Measurements from ENCODE around the gene KRT72. TPM values are rescaled to one million over a fixed set of nuclear protein-coding genes. Genes with fewer than 3 reads are reported as not detected.

Gene KRT72
- polyA plus RNA-seq, 4 donors = 3.2 to 24.6 (median 9.8) TPM; not detected in 1

GRCh38 chr12:52627395-52628110 is 26.3 kb upstream of the KRT72 start:
- H3K27ac ChIP-seq (ENCODE audit: low read depth in 1 of 3, low read length in 2 of 3) = no peak overlapping the region
- no peaks in the 10 kb centered on the region for H3K36me3 ChIP-seq (ENCODE audit: control insufficient read depth in 3 of 3, insufficient read depth in 2 of 3, low read depth in 1 of 3, low read length in 3 of 3)
- H3K4me3 ChIP-seq (ENCODE audit: low read depth in 1 of 3, low read length in 3 of 3) = no peak overlapping the region
- no peaks in the 10 kb centered on the region for H3K27me3 ChIP-seq (ENCODE audit: control insufficient read depth in 3 of 3, insufficient read depth in 3 of 3, low read length in 3 of 3)
- peaks cover 0 to 14% (median 2%) of the 10 kb centered on the region in 3 donors for H3K4me1 ChIP-seq (ENCODE audit: control insufficient read depth in 3 of 3, insufficient read depth in 2 of 3, low read depth in 1 of 3, low read length in 2 of 3)
- H3K9me3 ChIP-seq (ENCODE audit: control insufficient read depth in 2 of 2, insufficient read depth in 1 of 2, low read depth in 1 of 2, low read length in 1 of 2) = no peaks in the 10 kb centered on the region
- peak; percentile 19 to 33 for DNase-seq
- no peak for FAIRE-seq
- WGBS, 3 donors = 27 to 52% (median 33%) methylated on average over 2 of the region's 2 CpGs

- Histone ChIP-seq H3K9me3 (ENCODE audit: control insufficient read depth in 2 of 2, insufficient read depth in 1 of 2, low read depth in 1 of 2, low read length in 1 of 2) (no peaks in the 10 kb centered on the region), H3K4me3 (ENCODE audit: low read depth in 1 of 3, low read length in 3 of 3) (no peak overlapping the region), H3K36me3 (ENCODE audit: control insufficient read depth in 3 of 3, insufficient read depth in 2 of 3, low read depth in 1 of 3, low read length in 3 of 3) (no peaks in the 10 kb centered on the region), H3K4me1 (ENCODE audit: control insufficient read depth in 3 of 3, insufficient read depth in 2 of 3, low read depth in 1 of 3, low read length in 2 of 3) (no peaks in the 10 kb centered on the region), H3K27ac (ENCODE audit: low read depth in 1 of 3, low read length in 2 of 3) (no peak overlapping the region), H3K27me3 (ENCODE audit: control insufficient read depth in 3 of 3, insufficient read depth in 3 of 3, low read length in 3 of 3) (peaks cover 0 to 5% (median 0%) of the 10 kb centered on the region in 3 donors)
- 71 to 93% (median 89%) methylated on average over 5 of the region's 5 CpGs for WGBS, 3 donors
- no peak for FAIRE-seq
- DNase-seq = no peak
These were observed 21.1 kb upstream of the KRT72 start for GRCh38 chr12:52622349-52622748.

DNA sequence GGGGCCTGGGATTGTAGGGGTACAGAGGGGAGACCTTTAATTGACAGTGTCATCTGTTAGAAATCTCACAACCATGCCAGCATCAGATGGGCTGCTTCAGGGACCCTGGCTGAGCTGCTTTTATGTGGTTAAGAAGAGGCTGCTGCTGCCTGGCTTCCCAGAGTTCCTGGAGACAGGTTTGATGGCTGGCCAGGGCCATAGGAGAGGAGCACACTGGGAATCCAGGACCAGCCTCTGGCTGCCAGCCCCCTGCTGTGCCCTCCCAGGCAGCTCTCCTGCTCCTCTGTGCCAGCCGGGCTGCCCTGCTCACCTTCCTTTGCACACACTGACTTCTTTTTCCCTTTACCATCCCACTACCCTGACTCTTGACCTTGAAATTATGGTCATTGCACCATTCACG is 17.6 kb upstream of the KRT72 start:
- no peaks in the 10 kb centered on the region for H3K36me3 ChIP-seq (ENCODE audit: control insufficient read depth in 3 of 3, insufficient read depth in 2 of 3, low read depth in 1 of 3, low read length in 3 of 3)
- FAIRE-seq (no peak), DNase-seq (no peak)
- H3K9me3 ChIP-seq (ENCODE audit: control insufficient read depth in 2 of 2, insufficient read depth in 1 of 2, low read depth in 1 of 2, low read length in 1 of 2) = no peaks in the 10 kb centered on the region
- H3K27ac ChIP-seq (ENCODE audit: low read depth in 1 of 3, low read length in 2 of 3) = no peak overlapping the region
- H3K4me3 ChIP-seq (ENCODE audit: low read depth in 1 of 3, low read length in 3 of 3) = no peak overlapping the region
- WGBS, 3 donors = 76 to 83% (median 78%) methylated on average over 2 of the region's 2 CpGs
- peaks cover 0 to 3% (median 0%) of the 10 kb centered on the region in 3 donors for H3K4me1 ChIP-seq (ENCODE audit: control insufficient read depth in 3 of 3, insufficient read depth in 2 of 3, low read depth in 1 of 3, low read length in 2 of 3)
- H3K27me3 ChIP-seq (ENCODE audit: control insufficient read depth in 3 of 3, insufficient read depth in 3 of 3, low read length in 3 of 3) = peaks cover 0 to 10% (median 0%) of the 10 kb centered on the region in 3 donors

DNA sequence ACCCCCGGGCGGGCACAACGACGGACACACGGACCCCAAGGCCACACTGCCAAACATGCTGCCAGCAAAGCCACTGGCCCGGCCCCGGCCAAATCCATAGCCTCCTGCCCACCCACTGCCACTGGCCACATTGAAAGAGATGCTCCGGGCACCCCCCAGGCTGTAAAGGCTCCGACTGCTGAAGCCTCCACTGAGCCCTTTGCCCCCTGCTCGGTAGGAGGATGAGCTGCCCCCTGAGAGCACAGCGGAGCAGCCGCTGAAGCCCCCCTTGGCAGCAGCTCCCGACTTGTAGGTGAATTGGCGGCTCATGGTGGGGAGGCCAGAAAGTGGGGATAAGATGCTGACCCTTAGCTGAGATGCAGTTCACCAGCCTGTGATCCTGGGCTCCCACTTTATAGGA is 17.0 kb upstream of the KRT72 start, which contains the start of gene KRT73:
Gene KRT73 (minus strand): TSS at position 344 of the 400 bp plus-strand sequence. CDS start 35 bp downstream, at position 309.
- Histone ChIP-seq H3K4me3 (ENCODE audit: low read depth in 1 of 3, low read length in 3 of 3) (no peak within 1 kb of the TSS), H3K27ac (ENCODE audit: low read depth in 1 of 3, low read length in 2 of 3) (no peak within 1 kb of the TSS), H3K36me3 (ENCODE audit: control insufficient read depth in 3 of 3, insufficient read depth in 2 of 3, low read depth in 1 of 3, low read length in 3 of 3) (no peaks in the 10 kb centered on the region), H3K9me3 (ENCODE audit: control insufficient read depth in 2 of 2, insufficient read depth in 1 of 2, low read depth in 1 of 2, low read length in 1 of 2) (no peaks in the 10 kb centered on the region), H3K4me1 (ENCODE audit: control insufficient read depth in 3 of 3, insufficient read depth in 2 of 3, low read depth in 1 of 3, low read length in 2 of 3) (peaks cover 0 to 3% (median 0%) of the 10 kb centered on the region in 3 donors), H3K27me3 (ENCODE audit: control insufficient read depth in 3 of 3, insufficient read depth in 3 of 3, low read length in 3 of 3) (peaks cover 0 to 13% (median 0%) of the 10 kb centered on the region in 3 donors)
- DNase-seq (no peak), FAIRE-seq (no peak)
- WGBS, 3 donors = 86 to 92% (median 89%) methylated on average over 14 of the region's 14 CpGs

GRCh38 chr12:52617403-52617785 is 16.1 kb upstream of the KRT72 start:
- Histone ChIP-seq H3K9me3 (ENCODE audit: control insufficient read depth in 2 of 2, insufficient read depth in 1 of 2, low read depth in 1 of 2, low read length in 1 of 2) (no peaks in the 10 kb centered on the region), H3K27ac (ENCODE audit: low read depth in 1 of 3, low read length in 2 of 3) (no peak overlapping the region), H3K36me3 (ENCODE audit: control insufficient read depth in 3 of 3, insufficient read depth in 2 of 3, low read depth in 1 of 3, low read length in 3 of 3) (no peaks in the 10 kb centered on the region), H3K4me3 (ENCODE audit: low read depth in 1 of 3, low read length in 3 of 3) (no peak overlapping the region), H3K27me3 (ENCODE audit: control insufficient read depth in 3 of 3, insufficient read depth in 3 of 3, low read length in 3 of 3) (peaks cover 0 to 13% (median 0%) of the 10 kb centered on the region in 3 donors), H3K4me1 (ENCODE audit: control insufficient read depth in 3 of 3, insufficient read depth in 2 of 3, low read depth in 1 of 3, low read length in 2 of 3) (peaks cover 0 to 3% (median 0%) of the 10 kb centered on the region in 3 donors)
- DNase-seq (no peak), FAIRE-seq (no peak)
- 80 to 91% (median 87%) methylated on average over 7 of the region's 7 CpGs for WGBS, 3 donors

- 59 to 78% (median 70%) methylated on average over 10 of the region's 10 CpGs for whole genome bisulfite sequencing, 3 donors
- FAIRE-seq = no peak
- Histone ChIP-seq H3K4me3 (ENCODE audit: low read depth in 1 of 3, low read length in 3 of 3) (no peak overlapping the region), H3K36me3 (ENCODE audit: control insufficient read depth in 3 of 3, insufficient read depth in 2 of 3, low read depth in 1 of 3, low read length in 3 of 3) (no peaks in the 10 kb centered on the region), H3K27me3 (ENCODE audit: control insufficient read depth in 3 of 3, insufficient read depth in 3 of 3, low read length in 3 of 3) (peaks cover 0 to 13% (median 0%) of the 10 kb centered on the region in 3 donors), H3K4me1 (ENCODE audit: control insufficient read depth in 3 of 3, insufficient read depth in 2 of 3, low read depth in 1 of 3, low read length in 2 of 3) (peaks cover 0 to 3% (median 0%) of the 10 kb centered on the region in 3 donors), H3K27ac (ENCODE audit: low read depth in 1 of 3, low read length in 2 of 3) (no peak overlapping the region), H3K9me3 (ENCODE audit: control insufficient read depth in 2 of 2, insufficient read depth in 1 of 2, low read depth in 1 of 2, low read length in 1 of 2) (no peaks in the 10 kb centered on the region)
- DNase-seq = peak; percentile 50 to 80
These were observed 15.6 kb upstream of the KRT72 start for GRCh38 chr12:52616680-52617402.

- Histone ChIP-seq H3K9me3 (ENCODE audit: control insufficient read depth in 2 of 2, insufficient read depth in 1 of 2, low read depth in 1 of 2, low read length in 1 of 2) (no peaks in the 10 kb centered on the region), H3K36me3 (ENCODE audit: control insufficient read depth in 3 of 3, insufficient read depth in 2 of 3, low read depth in 1 of 3, low read length in 3 of 3) (no peaks in the 10 kb centered on the region), H3K4me3 (ENCODE audit: low read depth in 1 of 3, low read length in 3 of 3) (no peak overlapping the region), H3K4me1 (ENCODE audit: control insufficient read depth in 3 of 3, insufficient read depth in 2 of 3, low read depth in 1 of 3, low read length in 2 of 3) (peaks cover 0 to 3% (median 0%) of the 10 kb centered on the region in 3 donors), H3K27me3 (ENCODE audit: control insufficient read depth in 3 of 3, insufficient read depth in 3 of 3, low read length in 3 of 3) (peaks cover 0 to 17% (median 0%) of the 10 kb centered on the region in 3 donors), H3K27ac (ENCODE audit: low read depth in 1 of 3, low read length in 2 of 3) (no peak overlapping the region)
- 72 to 86% (median 86%) methylated on average over 9 of the region's 9 CpGs for WGBS, 3 donors
- FAIRE-seq = no peak
- no peak for DNase-seq
These were observed 14.6 kb upstream of the KRT72 start for GRCh38 chr12:52615912-52616311.

DNA sequence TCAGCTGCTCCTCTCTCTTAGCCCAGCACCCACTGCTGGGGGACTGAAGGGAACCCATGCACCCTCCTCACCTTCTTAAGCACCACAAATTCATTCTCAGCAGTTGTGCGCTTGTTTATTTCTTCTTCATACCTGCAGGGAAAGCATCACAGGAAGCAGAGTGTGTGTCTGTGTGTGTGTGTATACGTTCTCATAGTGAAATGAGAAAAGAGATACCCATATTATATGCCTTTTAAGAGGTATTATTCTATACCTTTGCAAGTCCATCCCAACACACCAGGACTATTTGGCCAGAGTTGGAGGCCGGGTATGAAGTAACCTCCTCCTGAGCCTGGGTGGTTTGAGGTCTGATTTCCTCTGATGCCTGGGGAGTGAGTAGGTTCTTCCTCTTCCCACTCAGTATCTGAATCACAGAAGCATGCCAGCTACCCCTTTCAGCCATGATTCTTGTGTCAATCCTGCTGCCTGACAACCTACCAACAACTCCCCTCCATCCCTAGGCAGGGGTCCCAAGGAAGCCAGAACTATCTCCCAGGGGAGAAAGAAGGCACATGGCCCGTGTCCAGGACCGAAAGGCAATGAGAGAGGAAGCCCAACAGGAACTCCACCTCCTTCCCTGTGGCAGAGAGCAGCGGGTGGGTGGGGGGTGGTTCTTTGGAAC is 14.1 kb upstream of the KRT72 start:
- H3K4me1 ChIP-seq (ENCODE audit: control insufficient read depth in 3 of 3, insufficient read depth in 2 of 3, low read depth in 1 of 3, low read length in 2 of 3) = peaks cover 0 to 3% (median 0%) of the 10 kb centered on the region in 3 donors
- FAIRE-seq = no peak
- H3K9me3 ChIP-seq (ENCODE audit: control insufficient read depth in 2 of 2, insufficient read depth in 1 of 2, low read depth in 1 of 2, low read length in 1 of 2) = no peaks in the 10 kb centered on the region
- no peak overlapping the region for H3K27ac ChIP-seq (ENCODE audit: low read depth in 1 of 3, low read length in 2 of 3)
- no peak for DNase-seq
- no peaks in the 10 kb centered on the region for H3K36me3 ChIP-seq (ENCODE audit: control insufficient read depth in 3 of 3, insufficient read depth in 2 of 3, low read depth in 1 of 3, low read length in 3 of 3)
- WGBS, 3 donors = 54 to 85% (median 69%) methylated on average over 6 of the region's 6 CpGs
- no peak overlapping the region for H3K4me3 ChIP-seq (ENCODE audit: low read depth in 1 of 3, low read length in 3 of 3)
- H3K27me3 ChIP-seq (ENCODE audit: control insufficient read depth in 3 of 3, insufficient read depth in 3 of 3, low read length in 3 of 3) = peaks cover 0 to 22% (median 4%) of the 10 kb centered on the region in 3 donors

All from small intestine (tissue), 7 donors.